ENCODE results near the gene SMIM29.
"Not testable (repeated sequence)": the region's sequence is repeated elsewhere in the genome, so short reads cannot be mapped to it uniquely, and the experiment has no call there.

- not testable (repeated sequence) for TF ChIP-seq CTCF (IDR thresholded peaks at IDR 0.05; ENCODE audit: low read depth, low read length, poor library complexity, severe bottlenecking); EZH2phosphoT487 (IDR thresholded peaks at IDR 0.05; ENCODE audit: borderline replicate concordance, low read length)
These were observed 21.0 kb upstream of the SMIM29 start for GRCh38 chr6:34269658-34270341.

Measured in DOHH2 (cell line).